ENCODE measurements around the gene LDLRAD4.

- TF ChIP-seq CTCF (IDR thresholded peaks at IDR 0.05; ENCODE audit: borderline replicate concordance, extremely low read depth, low read length, poor library complexity, severe bottlenecking) = no peak
- no peak for TF ChIP-seq EZH2 (IDR thresholded peaks at IDR 0.05; ENCODE audit: borderline replicate concordance, low read depth, low read length, severe bottlenecking)
These were observed 227.5 kb downstream of the LDLRAD4 start for GRCh38 chr18:13446024-13446423.

Measured in DND-41 (cell line).